ENCODE data around the gene PARN.

- TF ChIP-seq EZH2 (IDR thresholded peaks at IDR 0.05; ENCODE audit: borderline replicate concordance, insufficient read depth, low read length, poor library complexity, severe bottlenecking): no peak
- TF ChIP-seq CTCF (IDR thresholded peaks at IDR 0.05; ENCODE audit: poor library complexity, severe bottlenecking): no peak
Measured at GRCh38 chr16:14531101-14531500, 99.0 kb downstream of the PARN start.

All from neural cell (in vitro differentiated cells).